ENCODE measurements around the gene OR5AU1. TPM values are rescaled to one million over a fixed set of nuclear protein-coding genes. Genes with fewer than 3 reads are reported as not detected.
"Not testable (repeated sequence)": the region's sequence is repeated elsewhere in the genome, so short reads cannot be mapped to it uniquely, and the experiment has no call there.

Gene OR5AU1
- total RNA-seq, 1 donor: not detected

GRCh38 chr14:21171128-21171527, 15.3 kb upstream of the OR5AU1 start:
- Histone ChIP-seq H3K4me1 (ENCODE audit: insufficient read depth, low read length) (no peaks in the 10 kb centered on the region), H3K4me3 (ENCODE audit: insufficient read depth, low read length) (no peak overlapping the region), H3K36me3 (ENCODE audit: insufficient read depth, low read length) (no peaks in the 10 kb centered on the region), H3K79me2 (ENCODE audit: insufficient read depth, low read length) (no peaks in the 10 kb centered on the region), H3K4me2 (ENCODE audit: insufficient read depth, low read length) (no peak overlapping the region), H2AFZ (ENCODE audit: low read length) (no peak overlapping the region), H3K9me3 (ENCODE audit: low read depth, low read length) (peaks cover 3% of the 10 kb centered on the region), H3K27ac (ENCODE audit: low read depth, low read length) (no peak overlapping the region), H3K27me3 (ENCODE audit: insufficient read depth, low read length) (peaks cover 4% of the 10 kb centered on the region), H4K20me1 (ENCODE audit: insufficient read depth, low read length) (no peaks in the 10 kb centered on the region)
- TF ChIP-seq, protein P1, sequence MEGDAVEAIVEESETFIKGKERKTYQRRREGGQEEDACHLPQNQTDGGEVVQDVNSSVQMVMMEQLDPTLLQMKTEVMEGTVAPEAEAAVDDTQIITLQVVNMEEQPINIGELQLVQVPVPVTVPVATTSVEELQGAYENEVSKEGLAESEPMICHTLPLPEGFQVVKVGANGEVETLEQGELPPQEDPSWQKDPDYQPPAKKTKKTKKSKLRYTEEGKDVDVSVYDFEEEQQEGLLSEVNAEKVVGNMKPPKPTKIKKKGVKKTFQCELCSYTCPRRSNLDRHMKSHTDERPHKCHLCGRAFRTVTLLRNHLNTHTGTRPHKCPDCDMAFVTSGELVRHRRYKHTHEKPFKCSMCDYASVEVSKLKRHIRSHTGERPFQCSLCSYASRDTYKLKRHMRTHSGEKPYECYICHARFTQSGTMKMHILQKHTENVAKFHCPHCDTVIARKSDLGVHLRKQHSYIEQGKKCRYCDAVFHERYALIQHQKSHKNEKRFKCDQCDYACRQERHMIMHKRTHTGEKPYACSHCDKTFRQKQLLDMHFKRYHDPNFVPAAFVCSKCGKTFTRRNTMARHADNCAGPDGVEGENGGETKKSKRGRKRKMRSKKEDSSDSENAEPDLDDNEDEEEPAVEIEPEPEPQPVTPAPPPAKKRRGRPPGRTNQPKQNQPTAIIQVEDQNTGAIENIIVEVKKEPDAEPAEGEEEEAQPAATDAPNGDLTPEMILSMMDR (IDR thresholded peaks at IDR 0.05; ENCODE audit: extremely low read depth, low read depth, low read length): no peak
- no peak for DNase-seq (ENCODE audit: insufficient read length, low spot score, missing footprints)

GRCh38 chr14:21169573-21169972, 13.7 kb upstream of the OR5AU1 start:
- no peak overlapping the region for H3K4me2 ChIP-seq (ENCODE audit: insufficient read depth, low read length)
- H3K4me1 ChIP-seq (ENCODE audit: insufficient read depth, low read length): no peaks in the 10 kb centered on the region
- H3K27ac ChIP-seq (ENCODE audit: low read depth, low read length): no peak overlapping the region
- peaks cover 4% of the 10 kb centered on the region for H3K27me3 ChIP-seq (ENCODE audit: insufficient read depth, low read length)
- peaks cover 3% of the 10 kb centered on the region for H3K9me3 ChIP-seq (ENCODE audit: low read depth, low read length)
- no peak overlapping the region for H3K4me3 ChIP-seq (ENCODE audit: insufficient read depth, low read length)
- no peaks in the 10 kb centered on the region for H4K20me1 ChIP-seq (ENCODE audit: insufficient read depth, low read length)
- no peaks in the 10 kb centered on the region for H3K36me3 ChIP-seq (ENCODE audit: insufficient read depth, low read length)
- TF ChIP-seq, protein P1 (IDR thresholded peaks at IDR 0.05; ENCODE audit: extremely low read depth, low read depth, low read length): no peak
- no peak overlapping the region for H2AFZ ChIP-seq (ENCODE audit: low read length)
- H3K79me2 ChIP-seq (ENCODE audit: insufficient read depth, low read length): no peaks in the 10 kb centered on the region
- no peak for DNase-seq (ENCODE audit: insufficient read length, low spot score, missing footprints)

DNA sequence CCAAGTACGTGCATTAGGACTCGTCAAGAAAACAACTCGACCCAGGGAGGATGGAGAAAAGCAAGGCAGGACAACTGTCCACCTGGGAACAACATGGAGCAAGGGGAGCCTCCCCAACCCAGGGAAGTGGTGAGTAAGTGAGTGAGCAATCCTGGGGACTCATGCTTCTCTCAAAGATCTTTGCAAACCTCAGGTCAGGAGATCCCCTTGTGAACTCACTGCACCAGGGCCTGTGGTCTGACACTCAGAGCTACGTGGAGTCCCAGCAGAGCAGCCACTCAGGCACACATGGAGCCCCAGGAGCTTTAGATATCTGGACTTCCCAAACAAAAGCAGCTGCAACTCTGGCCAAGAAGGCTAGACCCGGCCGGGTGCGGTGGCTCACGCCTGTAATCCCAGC, 12.2 kb upstream of the OR5AU1 start:
- H2AFZ ChIP-seq (ENCODE audit: low read length): no peak overlapping the region

DNA sequence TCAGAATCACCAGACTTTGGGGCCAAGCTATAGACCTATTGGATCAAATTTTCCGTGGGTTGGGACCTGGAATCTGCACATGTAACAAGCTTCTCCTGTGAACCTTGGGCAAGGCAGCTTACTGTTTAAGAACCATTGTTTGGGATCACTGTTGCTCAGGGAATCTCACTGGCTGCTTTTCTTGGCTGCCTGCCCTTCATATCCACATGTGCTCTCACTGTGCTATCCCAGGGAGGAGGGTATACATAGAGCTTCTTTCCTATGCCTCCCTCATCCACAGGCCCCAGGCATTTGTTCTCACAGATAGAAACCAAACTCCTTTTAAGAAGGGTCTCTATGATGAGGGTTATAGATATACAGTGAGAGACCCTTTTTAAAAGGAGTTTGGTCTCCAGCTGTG, 9.8 kb upstream of the OR5AU1 start:
- not testable (repeated sequence) for H3K9me3 ChIP-seq (ENCODE audit: low read depth, low read length); H3K36me3 ChIP-seq (ENCODE audit: insufficient read depth, low read length); H4K20me1 ChIP-seq (ENCODE audit: insufficient read depth, low read length); H3K27ac ChIP-seq (ENCODE audit: low read depth, low read length); H3K4me3 ChIP-seq (ENCODE audit: insufficient read depth, low read length); H3K4me2 ChIP-seq (ENCODE audit: insufficient read depth, low read length); DNase-seq (ENCODE audit: insufficient read length, low spot score, missing footprints); H3K79me2 ChIP-seq (ENCODE audit: insufficient read depth, low read length); H2AFZ ChIP-seq (ENCODE audit: low read length); H3K4me1 ChIP-seq (ENCODE audit: insufficient read depth, low read length)
- peaks cover 13% of the 10 kb centered on the region for H3K27me3 ChIP-seq (ENCODE audit: insufficient read depth, low read length)

More for the DNA sequence above, 12.2 kb upstream of the OR5AU1 start:
- no peak overlapping the region for H3K4me3 ChIP-seq (ENCODE audit: insufficient read depth, low read length)
- no peaks in the 10 kb centered on the region for H3K4me1 ChIP-seq (ENCODE audit: insufficient read depth, low read length)
- H4K20me1 ChIP-seq (ENCODE audit: insufficient read depth, low read length): no peaks in the 10 kb centered on the region
- no peaks in the 10 kb centered on the region for H3K36me3 ChIP-seq (ENCODE audit: insufficient read depth, low read length)
- H3K27me3 ChIP-seq (ENCODE audit: insufficient read depth, low read length): peaks cover 6% of the 10 kb centered on the region
- DNase-seq (ENCODE audit: insufficient read length, low spot score, missing footprints): no peak
- no peaks in the 10 kb centered on the region for H3K79me2 ChIP-seq (ENCODE audit: insufficient read depth, low read length)
- H3K9me3 ChIP-seq (ENCODE audit: low read depth, low read length): peaks cover 3% of the 10 kb centered on the region
- TF ChIP-seq, protein P1 (IDR thresholded peaks at IDR 0.05; ENCODE audit: extremely low read depth, low read depth, low read length): no peak
- H3K4me2 ChIP-seq (ENCODE audit: insufficient read depth, low read length): no peak overlapping the region
- no peak overlapping the region for H3K27ac ChIP-seq (ENCODE audit: low read depth, low read length)

DNA sequence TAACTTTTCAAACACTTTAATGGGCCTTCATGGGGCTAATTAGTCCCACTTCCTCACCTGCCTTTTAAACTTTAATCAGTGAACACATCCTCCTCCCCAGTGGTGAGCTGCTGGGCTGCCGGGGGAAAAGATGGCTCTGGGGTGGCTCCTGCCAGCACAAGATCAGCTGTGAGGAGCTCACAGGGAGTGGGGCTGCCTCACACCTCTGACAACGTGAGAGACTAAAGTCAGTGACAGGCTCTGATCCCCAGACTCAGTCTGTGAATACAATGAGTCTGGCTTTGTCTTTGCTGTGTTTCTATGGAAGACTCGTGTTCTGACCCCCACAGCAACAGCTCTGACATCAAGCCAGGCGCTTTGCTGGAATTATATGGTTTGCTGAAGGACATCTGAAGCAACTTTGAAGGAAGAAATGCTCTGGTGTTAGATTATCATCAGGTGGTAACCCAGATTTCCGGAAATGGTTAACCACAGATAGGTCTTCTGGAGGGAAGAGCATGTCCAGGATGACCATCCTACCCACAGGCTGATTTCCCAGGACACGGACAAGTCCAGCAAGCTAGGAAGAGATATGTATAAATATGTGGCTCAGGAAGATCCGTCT, 9.2 kb upstream of the OR5AU1 start:
- peaks cover 13% of the 10 kb centered on the region for H3K27me3 ChIP-seq (ENCODE audit: insufficient read depth, low read length)
- not testable (repeated sequence) for H2AFZ ChIP-seq (ENCODE audit: low read length); H3K4me2 ChIP-seq (ENCODE audit: insufficient read depth, low read length); H3K9me3 ChIP-seq (ENCODE audit: low read depth, low read length); DNase-seq (ENCODE audit: insufficient read length, low spot score, missing footprints); H3K4me1 ChIP-seq (ENCODE audit: insufficient read depth, low read length); H3K27ac ChIP-seq (ENCODE audit: low read depth, low read length); H4K20me1 ChIP-seq (ENCODE audit: insufficient read depth, low read length); H3K79me2 ChIP-seq (ENCODE audit: insufficient read depth, low read length); H3K36me3 ChIP-seq (ENCODE audit: insufficient read depth, low read length); H3K4me3 ChIP-seq (ENCODE audit: insufficient read depth, low read length)
